ENCODE data around the gene LRIF1.
A peak's percentile ranks its signal among the peaks of the same experiment; 100 is the strongest.
"Not testable (repeated sequence)": the region's sequence is repeated elsewhere in the genome, so short reads cannot be mapped to it uniquely, and the experiment has no call there.

LRIF1 gene, protein sequence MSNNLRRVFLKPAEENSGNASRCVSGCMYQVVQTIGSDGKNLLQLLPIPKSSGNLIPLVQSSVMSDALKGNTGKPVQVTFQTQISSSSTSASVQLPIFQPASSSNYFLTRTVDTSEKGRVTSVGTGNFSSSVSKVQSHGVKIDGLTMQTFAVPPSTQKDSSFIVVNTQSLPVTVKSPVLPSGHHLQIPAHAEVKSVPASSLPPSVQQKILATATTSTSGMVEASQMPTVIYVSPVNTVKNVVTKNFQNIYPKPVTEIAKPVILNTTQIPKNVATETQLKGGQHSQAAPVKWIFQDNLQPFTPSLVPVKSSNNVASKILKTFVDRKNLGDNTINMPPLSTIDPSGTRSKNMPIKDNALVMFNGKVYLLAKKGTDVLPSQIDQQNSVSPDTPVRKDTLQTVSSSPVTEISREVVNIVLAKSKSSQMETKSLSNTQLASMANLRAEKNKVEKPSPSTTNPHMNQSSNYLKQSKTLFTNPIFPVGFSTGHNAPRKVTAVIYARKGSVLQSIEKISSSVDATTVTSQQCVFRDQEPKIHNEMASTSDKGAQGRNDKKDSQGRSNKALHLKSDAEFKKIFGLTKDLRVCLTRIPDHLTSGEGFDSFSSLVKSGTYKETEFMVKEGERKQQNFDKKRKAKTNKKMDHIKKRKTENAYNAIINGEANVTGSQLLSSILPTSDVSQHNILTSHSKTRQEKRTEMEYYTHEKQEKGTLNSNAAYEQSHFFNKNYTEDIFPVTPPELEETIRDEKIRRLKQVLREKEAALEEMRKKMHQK

DNA sequence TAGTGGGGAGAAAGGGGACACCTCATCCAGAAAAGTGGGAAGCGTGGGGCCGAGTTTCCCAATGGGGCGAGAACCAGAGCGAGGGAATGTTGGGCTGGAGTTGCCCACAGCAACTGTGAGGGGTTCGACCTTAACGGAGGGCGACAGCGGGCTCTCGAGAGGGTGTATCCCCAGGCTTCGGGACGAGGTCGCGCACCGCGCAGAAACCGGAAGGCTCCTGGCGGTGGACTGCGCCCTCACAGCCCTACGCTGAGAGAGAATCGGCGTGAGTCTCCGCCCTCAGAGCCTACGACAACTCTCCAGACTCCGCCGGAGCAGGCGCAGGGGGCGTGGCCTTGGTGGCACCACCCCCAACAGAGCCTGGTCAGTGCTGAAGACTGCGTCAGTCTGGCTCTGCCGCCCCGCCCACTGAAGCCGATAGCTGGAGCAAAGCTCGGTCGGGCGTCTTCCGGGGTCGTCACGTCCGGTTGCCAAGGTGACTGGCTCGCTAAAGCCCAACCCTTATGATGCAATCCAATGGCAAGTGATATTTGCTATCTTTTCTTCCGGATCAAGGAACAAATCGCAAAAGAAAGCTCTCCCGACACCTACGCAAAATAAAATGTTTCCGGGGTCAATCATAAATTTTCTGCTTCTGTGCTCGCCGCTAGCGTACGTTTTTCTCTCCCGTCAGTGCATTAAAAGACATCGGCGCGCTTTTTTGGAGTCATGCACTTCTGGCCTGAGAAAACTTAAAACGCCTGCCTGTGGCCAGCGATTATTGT lies at the start of gene LRIF1:
TSS of gene LRIF1 (minus strand) at position 232 of the 764 bp plus-strand sequence. CDS start 234 bp downstream, outside the sequence.
- peak; percentile 49 for DNase-seq

DNA sequence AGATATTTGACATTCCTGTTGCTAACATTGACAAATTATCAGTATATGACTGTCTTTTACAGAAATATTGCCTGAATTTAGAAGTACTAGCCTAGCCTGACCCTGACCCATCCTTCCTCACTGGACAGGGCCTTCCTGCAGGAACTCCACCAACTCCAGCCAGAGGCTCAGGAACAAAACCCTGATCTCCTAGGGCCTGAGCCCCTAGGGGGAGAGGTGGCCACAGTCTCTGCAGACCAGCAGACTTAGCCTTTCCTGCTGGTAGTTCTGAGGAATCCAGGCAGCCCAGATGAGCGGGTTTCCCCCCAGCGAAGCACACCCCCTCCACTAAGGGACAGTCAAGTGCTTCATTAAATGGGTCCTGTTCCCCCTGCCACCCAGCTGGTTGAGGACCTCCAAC lies 44.3 kb upstream of the LRIF1 start:
- no peak for DNase-seq

DNA sequence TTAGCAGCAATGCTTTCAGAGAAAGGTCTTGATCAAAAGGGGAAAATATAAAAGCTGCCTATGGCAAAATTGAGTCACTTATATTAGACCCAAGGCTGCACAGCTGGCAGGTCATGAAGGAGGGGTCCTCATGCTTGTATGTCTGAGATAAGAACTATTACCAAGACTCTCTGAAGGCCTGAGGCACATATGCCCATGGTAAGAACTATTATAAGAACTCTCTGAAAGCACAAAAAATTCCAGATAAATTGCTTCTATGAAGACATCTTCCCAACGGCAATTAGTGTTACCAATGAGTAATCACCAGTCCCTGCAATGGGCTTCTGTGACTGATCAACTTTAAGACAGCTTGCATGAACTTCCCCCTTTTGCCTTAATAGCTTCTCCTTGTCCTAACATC lies 42.8 kb upstream of the LRIF1 start:
- DNase-seq, result no peak

- not testable (repeated sequence) for DNase-seq
Observed at GRCh38 chr1:110999607-111000006, 35.9 kb upstream of the LRIF1 start.

DNA sequence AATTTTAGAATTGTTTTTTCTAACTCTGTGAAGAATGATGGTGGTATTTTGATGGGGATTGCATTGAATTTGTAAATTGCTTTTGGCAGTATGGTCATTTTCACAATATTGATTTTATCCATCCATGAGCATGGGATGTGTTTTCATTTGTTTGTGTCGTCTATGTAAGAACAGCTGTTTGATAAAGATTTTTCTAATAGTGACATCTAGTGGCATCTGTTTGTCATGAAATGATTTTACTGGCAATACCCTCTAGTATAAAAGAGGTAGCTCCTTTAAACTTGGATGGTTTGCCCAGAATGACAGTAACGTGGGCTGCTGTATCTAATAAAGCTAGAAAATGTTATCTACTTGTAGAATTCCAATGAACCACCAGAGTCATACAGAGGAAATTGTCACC lies 28.6 kb upstream of the LRIF1 start:
- DNase-seq, result not testable (repeated sequence)

- DNase-seq, result not testable (repeated sequence)
Observed at GRCh38 chr1:110991295-110991694, 27.6 kb upstream of the LRIF1 start.

DNA sequence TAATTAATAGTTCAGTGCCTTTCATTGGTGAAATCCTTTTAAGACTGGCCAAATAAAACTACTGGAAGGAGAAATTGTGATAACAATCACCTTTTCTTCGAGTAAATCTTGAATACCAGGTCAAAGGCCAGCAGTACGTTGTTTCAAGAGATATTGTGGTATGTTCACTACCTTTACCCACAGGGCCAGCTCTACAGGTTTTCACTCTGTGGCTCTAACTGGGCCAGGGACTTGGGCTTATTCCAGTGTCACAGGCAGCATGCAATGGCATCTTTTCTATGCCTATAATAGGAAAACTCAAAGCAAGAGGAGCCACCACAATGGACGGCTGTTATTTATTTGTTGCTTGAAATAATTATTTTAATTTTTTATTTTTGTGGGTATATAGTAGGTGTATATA lies 26.8 kb upstream of the LRIF1 start:
- no peak for DNase-seq

- no peak for DNase-seq
Observed at GRCh38 chr1:110986407-110986891, 22.7 kb upstream of the LRIF1 start.

GRCh38 chr1:110982320-110982719 lies 18.6 kb upstream of the LRIF1 start:
- no peak for DNase-seq

- DNase-seq, result no peak
Observed at GRCh38 chr1:110979154-110979553, 15.4 kb upstream of the LRIF1 start.

GRCh38 chr1:110976089-110976488 lies 12.4 kb upstream of the LRIF1 start:
- no peak for DNase-seq

GRCh38 chr1:110975265-110975664 lies 11.5 kb upstream of the LRIF1 start:
- DNase-seq, result no peak

GRCh38 chr1:110967256-110967655 lies 3.5 kb upstream of the LRIF1 start:
- DNase-seq, result no peak

DNA sequence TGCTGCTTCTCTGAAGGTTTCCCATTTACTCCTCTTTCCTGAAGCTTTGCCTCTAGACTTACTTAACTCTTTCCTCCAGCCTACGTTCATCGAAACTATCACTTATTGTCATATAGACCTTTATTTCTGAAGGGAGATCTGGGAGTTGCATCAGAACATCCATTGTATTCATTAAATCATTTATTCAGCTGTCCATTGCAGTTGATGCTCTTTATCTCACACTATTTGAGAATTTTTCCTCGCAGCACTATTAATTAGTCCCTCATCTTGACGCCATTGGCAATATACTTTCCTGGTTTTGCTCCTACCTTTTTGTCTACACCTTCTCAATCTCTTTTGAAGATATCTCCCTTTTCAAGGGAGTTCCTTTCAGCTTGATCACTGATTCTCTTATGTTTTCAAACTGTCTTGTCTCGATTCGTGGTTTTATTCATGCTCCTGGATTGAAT lies 757 bp upstream of the LRIF1 start:
- DNase-seq, result no peak

- DNase-seq, result no peak
Observed at GRCh38 chr1:110962892-110963690, 631 bp downstream of the LRIF1 start.

DNA sequence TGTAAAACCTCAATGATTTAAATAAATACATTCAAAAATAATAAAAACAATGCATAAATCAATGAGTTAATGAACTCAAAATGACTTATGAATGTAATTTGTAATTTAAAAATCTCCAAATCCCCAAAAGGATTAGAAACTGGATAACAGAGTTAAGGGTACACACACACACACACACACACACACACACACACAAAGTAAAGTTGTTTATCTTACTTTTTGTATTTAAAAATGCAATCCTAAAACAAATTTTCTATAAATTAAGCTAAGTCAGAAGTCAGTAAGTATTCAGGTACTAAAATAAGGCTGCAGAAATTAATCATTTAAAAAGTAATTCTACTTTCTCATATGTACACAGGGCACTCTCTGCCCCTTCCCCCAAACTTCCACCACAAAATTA lies 1.8 kb downstream of the LRIF1 start:
- DNase-seq, result no peak

- DNase-seq, result no peak
Observed at GRCh38 chr1:110960777-110961420, 2.8 kb downstream of the LRIF1 start.

DNA sequence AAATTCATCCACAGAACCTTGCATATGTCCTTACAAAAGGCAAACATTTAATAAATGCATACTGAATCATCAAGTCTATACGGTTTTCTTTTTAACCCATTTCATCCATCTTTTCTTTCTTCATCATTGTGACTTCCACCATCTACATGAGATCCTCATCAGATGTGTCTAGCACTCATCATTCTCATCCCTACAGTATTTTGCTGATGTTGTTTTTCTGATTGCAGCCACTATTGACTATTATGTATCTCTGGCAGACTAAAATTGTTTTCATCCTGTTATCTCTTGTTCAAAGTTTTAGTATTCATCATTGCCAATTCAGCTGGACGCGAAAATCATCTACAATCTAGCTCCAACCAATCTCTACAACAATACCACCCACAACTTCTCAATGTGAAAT lies 5.9 kb downstream of the LRIF1 start:
- DNase-seq, result no peak

DNA sequence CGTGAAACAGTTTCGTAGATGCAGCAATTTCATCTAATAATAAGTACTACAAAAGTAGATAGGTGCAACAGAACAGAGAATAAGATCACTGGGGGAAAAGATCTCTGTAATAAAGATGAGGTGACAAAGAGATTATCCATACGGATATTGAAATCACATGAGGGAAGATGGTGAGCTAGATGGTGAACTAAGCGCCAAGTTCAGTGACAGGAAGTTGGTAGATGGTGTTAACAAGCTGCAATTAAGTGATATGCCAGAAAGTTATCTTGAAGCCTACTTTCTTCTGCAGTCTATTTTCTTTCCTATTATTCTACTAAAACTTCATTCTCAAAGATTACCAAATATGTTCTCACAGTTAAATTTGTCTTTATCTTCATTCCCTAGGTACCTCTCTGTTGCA lies 7.1 kb downstream of the LRIF1 start:
- DNase-seq, result no peak

- no peak for DNase-seq
Observed at GRCh38 chr1:110953031-110953430, 10.7 kb downstream of the LRIF1 start.

DNA sequence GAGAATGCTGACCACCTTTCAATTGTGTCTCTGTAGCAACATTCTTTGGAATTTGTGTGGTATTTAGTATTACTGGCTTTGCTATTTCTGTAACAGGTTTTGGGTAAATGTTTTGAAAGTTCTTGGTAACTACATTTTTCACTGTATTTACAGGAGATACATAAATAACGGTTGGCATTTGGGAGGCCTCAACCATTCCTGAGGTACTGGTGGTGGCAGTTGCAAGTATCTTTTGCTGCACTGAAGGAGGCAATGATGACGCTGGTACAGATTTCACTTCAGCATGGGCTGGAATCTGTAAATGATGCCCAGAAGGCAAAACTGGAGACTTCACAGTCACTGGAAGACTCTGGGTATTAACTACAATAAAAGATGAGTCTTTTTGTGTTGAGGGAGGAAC lies 11.7 kb downstream of the LRIF1 start:
- DNase-seq, result no peak

- no peak for DNase-seq
Observed at GRCh38 chr1:110951161-110951560, 12.6 kb downstream of the LRIF1 start.
